Activated CD8-positive, alpha-beta T cell treated with anti-CD3 and anti-CD28 coated beads for 36 hours (primary cell): ENCODE data around the gene RGS2. TPM values are rescaled to one million over a fixed set of nuclear protein-coding genes. Genes with fewer than 3 reads are reported as not detected.

ENCODE experiments used
- ATAC-seq: fragments of 200-7000 bp; cut with Tn5 transposase; one replicate; pipeline ENCODE4 v1.10.0; 2021; ENCODE audit warnings: mild to moderate bottlenecking, moderate library complexity
- CTCF ChIA-PET: fragments of 350-600 bp; sonication (Branson Sonifier 250); formaldehyde crosslinking; loops from one replicate; lab custom pipeline; 2021; ENCODE audit warnings: antibody characterized with exemption; lab: Charles Lee
- POLR2A ChIA-PET: fragments of 350-600 bp; sonication (Branson Sonifier 250); formaldehyde crosslinking; loops from one replicate; lab custom pipeline; 2021; ENCODE audit warnings: antibody characterized with exemption; lab: Charles Lee
- DNase-seq: peaks from one replicate; pipeline ENCODE4 v3.0.0-alpha.2; 2020
- H3K27ac Mint-ChIP-seq: one replicate; pipeline ENCODE4 v1.8.0; 2021; ENCODE audit warnings: mild to moderate bottlenecking, mixed read lengths
- H3K27me3 Mint-ChIP-seq: one replicate; pipeline ENCODE4 v1.8.0; 2021; ENCODE audit warnings: mixed read lengths
- H3K36me3 Mint-ChIP-seq: one replicate; pipeline ENCODE4 v1.8.0; 2021; ENCODE audit warnings: low read depth, mixed read lengths
- H3K4me1 Mint-ChIP-seq: one replicate; pipeline ENCODE4 v1.8.0; 2021; ENCODE audit warnings: low read depth, mixed read lengths
- H3K4me3 Mint-ChIP-seq: one replicate; pipeline ENCODE4 v1.8.0; 2021; ENCODE audit warnings: mild to moderate bottlenecking, moderate library complexity, mixed read lengths
- H3K9me3 Mint-ChIP-seq: one replicate; pipeline ENCODE4 v1.8.0; 2021; ENCODE audit warnings: mixed read lengths
- CTCF ChIP-seq: fragments of 200-600 bp; IDR thresholded peaks from one replicate; pipeline ENCODE4 v1.8.0; 2022; ENCODE audit warnings: antibody characterized with exemption, mild to moderate bottlenecking
- intact Hi-C: fragments of 100-400 bp; cut with micrococcal nuclease; formaldehyde crosslinking; loops from one replicate; pipeline ENCODE4 v1.10.0; 2022
- total RNA-seq, 2 experiments: library from RNA; stranded (reverse); gene quantifications; one replicate each; pipeline ENCODE4 v1.2.3, GENCODE V29; 2021

Gene RGS2
- total RNA-seq, 2 experiments from 2014 or later: 5.7 to 6.3 TPM

- H3K27ac Mint-ChIP-seq: no peak overlapping the region
- no peak for TF ChIP-seq CTCF
- intact Hi-C loops: no loop called here
- ATAC-seq: no peak
- CTCF ChIA-PET: interaction anchor here (1.2 to 2.0 kb wide), 4 partner anchors 9 to 208 kb away, joined by 3 to 10 read pairs (median 4); no protein-coding TSS in a partner anchor
- POLR2A ChIA-PET: interaction anchor here (0.7 to 2.1 kb wide), 2 partner anchors 201 to 247 kb away, joined by 3 to 6 read pairs; partner anchors contain the start of gene UCHL5
- no peak overlapping the region for H3K4me3 Mint-ChIP-seq
- H3K9me3 Mint-ChIP-seq: no peaks in the 10 kb centered on the region
- DNase-seq: no peak
- H3K4me1 Mint-ChIP-seq: peaks cover 29% of the 10 kb centered on the region
- no peaks in the 10 kb centered on the region for H3K27me3 Mint-ChIP-seq
- H3K36me3 Mint-ChIP-seq: peaks cover 7% of the 10 kb centered on the region
Measured at GRCh38 chr1:192811006-192811405, 2.2 kb downstream of the RGS2 start.

- no peaks in the 10 kb centered on the region for H3K9me3 Mint-ChIP-seq
- ATAC-seq (no peak), DNase-seq (no peak)
- H3K4me3 Mint-ChIP-seq: no peak overlapping the region
- H3K27ac Mint-ChIP-seq: no peak overlapping the region
- H3K4me1 Mint-ChIP-seq: peaks cover 27% of the 10 kb centered on the region
- H3K27me3 Mint-ChIP-seq: no peaks in the 10 kb centered on the region
- no peak for TF ChIP-seq CTCF
- CTCF ChIA-PET: interaction anchor here (0.9 to 2.0 kb wide), 3 partner anchors 8 to 208 kb away, joined by 3 to 10 read pairs (median 4); no protein-coding TSS in a partner anchor
- POLR2A ChIA-PET: interaction anchor here (0.9 kb wide), 1 partner anchor 154 kb away, joined by 3 read pairs; no protein-coding TSS in a partner anchor
- intact Hi-C loops: no loop called here
- H3K36me3 Mint-ChIP-seq: peaks cover 7% of the 10 kb centered on the region
Measured at GRCh38 chr1:192811594-192812239, 2.9 kb downstream of the RGS2 start.

- no peaks in the 10 kb centered on the region for H3K9me3 Mint-ChIP-seq
- POLR2A ChIA-PET: interaction anchor here (0.9 kb wide), 1 partner anchor 153 kb away, joined by 3 read pairs; no protein-coding TSS in a partner anchor
- peaks cover 18% of the 10 kb centered on the region for H3K4me1 Mint-ChIP-seq
- ATAC-seq (no peak), DNase-seq (no peak)
- H3K4me3 Mint-ChIP-seq: no peak overlapping the region
- no peaks in the 10 kb centered on the region for H3K27me3 Mint-ChIP-seq
- intact Hi-C loops: no loop called here
- TF ChIP-seq CTCF: no peak
- H3K27ac Mint-ChIP-seq: no peak overlapping the region
- H3K36me3 Mint-ChIP-seq: peaks cover 7% of the 10 kb centered on the region
- CTCF ChIA-PET: interaction anchor here (0.9 kb wide), 1 partner anchor 10 kb away, joined by 3 read pairs; no protein-coding TSS in a partner anchor
Measured at GRCh38 chr1:192812420-192813209, 3.8 kb downstream of the RGS2 start.

- Mint-ChIP-seq H3K27ac (no peak overlapping the region), H3K9me3 (no peaks in the 10 kb centered on the region), H3K27me3 (no peaks in the 10 kb centered on the region), H3K4me1 (peaks cover 7% of the 10 kb centered on the region), H3K36me3 (peaks cover 7% of the 10 kb centered on the region), H3K4me3 (no peak overlapping the region)
- TF ChIP-seq CTCF: no peak
- ChIA-PET CTCF (interaction anchor here (0.8 kb wide), 1 partner anchor 8 kb away, joined by 4 read pairs; no protein-coding TSS in a partner anchor), POLR2A (no interaction called here)
- no peak for ATAC-seq
- intact Hi-C loops: no loop called here
- no peak for DNase-seq
Measured at GRCh38 chr1:192814805-192815204, 6.0 kb downstream of the RGS2 start.
